Stomach (tissue), 9 donors: ENCODE data around the gene CHM. TPM values are rescaled to one million over a fixed set of nuclear protein-coding genes. Genes with fewer than 3 reads are reported as not detected.
A peak's percentile ranks its signal among the peaks of the same experiment; 100 is the strongest.

Experiments used
- DNase-seq, 2 donors: peaks; one replicate each; pipeline versions ENCODE4 v3.0.0 to v3.0.0-alpha.2; 2013 to 2019
- H3K27ac ChIP-seq, 5 donors: fragments of 200-600 bp in 4 of 5; sonication (generic) in 4 of 5; one replicate each; pipeline ENCODE4 v1.5.1; 2013 to 2019; ENCODE audit warnings: mild to moderate bottlenecking in 1 of 5, moderate library complexity in 1 of 5
- H3K27me3 ChIP-seq, 3 donors: fragments of 200-600 bp; sonication (generic); one replicate each; pipeline ENCODE4 v1.5.1; 2017 to 2019; ENCODE audit warnings: mixed run types in 1 of 3
- H3K36me3 ChIP-seq, 4 donors: fragments of 200-600 bp; sonication (generic); 1 replicate in 3 of 4; 2 replicates in 1 of 4; pipeline ENCODE4 v1.5.1; 2016 to 2019
- H3K4me1 ChIP-seq, 4 donors: fragments of 200-600 bp; sonication (generic); one replicate each; pipeline ENCODE4 v1.5.1; 2016 to 2019
- H3K4me3 ChIP-seq, 4 donors: fragments of 200-600 bp; sonication (generic) in 3 of 4; one replicate each; pipeline ENCODE4 v1.5.1; 2016 to 2019; ENCODE audit warnings: mild to moderate bottlenecking in 1 of 4
- H3K9me3 ChIP-seq, 4 donors: fragments of 200-600 bp; sonication (generic); one replicate each; pipeline ENCODE4 v1.5.1; 2016 to 2019
- CTCF ChIP-seq, 7 experiments: fragments of 450-650 bp in 4 of 7; fragments of 200-600 bp in 3 of 7; sonication (generic) in 3 of 7; IDR thresholded peaks; one replicate each; pipeline ENCODE4 v1.5.1; 2016 to 2019; ENCODE audit warnings: antibody characterized with exemption in 7 of 7, control low read depth in 2 of 7, mild to moderate bottlenecking in 1 of 7
- EP300 ChIP-seq: sonication (generic); formaldehyde crosslinking; IDR thresholded peaks from one replicate; pipeline ENCODE4 v1.6.1; 2017; ENCODE audit warnings: antibody characterized with exemption
- POLR2A ChIP-seq, 4 donors: fragments of 450-650 bp; IDR thresholded peaks; one replicate each; pipeline ENCODE4 v1.6.1; 2016; ENCODE audit warnings: antibody characterized with exemption in 4 of 4, control low read depth in 2 of 4, mild to moderate bottlenecking in 1 of 4, moderate library complexity in 1 of 4
- POLR2AphosphoS5 ChIP-seq, 3 donors: sonication (generic); formaldehyde crosslinking; IDR thresholded peaks; one replicate each; pipeline ENCODE4 v1.6.1; 2016; ENCODE audit warnings: antibody characterized with exemption in 3 of 3
- WGBS, 5 donors: extraction: QIAGEN DNeasy Blood & Tissue Kit in 3 of 5; methylation state at CpG; one replicate each; pipeline versions ENCODE4 v1.1.5 to v1.1.7; 2013 to 2018; 5-methylcytosine and 5-hydroxymethylcytosine counted together
- intact Hi-C: fragments of 100-400 bp; cut with DNase I; formaldehyde crosslinking; loops from one replicate; pipeline ENCODE4 v1.15.1; 2023; ENCODE audit warnings: low total_unique reads
- polyA plus RNA-seq, 3 donors: library from polyadenylated mRNA; stranded (reverse); fragments of 200-250 nt; gene quantifications; one replicate each; pipeline ENCODE4 v1.2.3, GENCODE V29; 2013
- small RNA-seq, 4 donors: library from RNA; depleted of rRNA; stranded (forward); fragments of <200 nt; gene quantifications; one replicate each; pipeline ENCODE3, GENCODE V24; 2016
- total RNA-seq, 5 donors: library from RNA; depleted of rRNA; stranded (reverse); fragments of >200 nt; gene quantifications; one replicate each; pipeline versions ENCODE4 v1.1.0 to v1.2.3, GENCODE V29; 2014 to 2016
- donor health status: healthy with polysubstance abuse.
- donor health status: Bipolar disorder and iron deficiency.
- donor health status: healthy.

Gene CHM
- total and polyA plus RNA-seq, 8 donors: 0.58 to 31.0 (median 9.1) TPM

- no peak overlapping the region for H3K27ac ChIP-seq
- no peaks in the 10 kb centered on the region for H3K4me1 ChIP-seq
- DNase-seq: peak; percentile 28 to 57
- no peaks in the 10 kb centered on the region for H3K36me3 ChIP-seq
- intact Hi-C loops: no loop called here
- H3K27me3 ChIP-seq: no peaks in the 10 kb centered on the region
- no peak overlapping the region for H3K4me3 ChIP-seq
- TF ChIP-seq CTCF (IDR thresholded peaks at IDR 0.05) (peak in 1 of 7 experiments; percentile 10), POLR2AphosphoS5 (IDR thresholded peaks at IDR 0.05) (no peak)
- 17 to 49% (median 25%) methylated on average over 3 of the region's 3 CpGs for WGBS, 5 donors
- peaks cover 0 to 5% (median 0%) of the 10 kb centered on the region in 4 donors for H3K9me3 ChIP-seq
Measured at GRCh38 chrX:85851418-85851817, 195.9 kb downstream of the CHM start.

GRCh38 chrX:85836868-85837267, 210.5 kb downstream of the CHM start:
- Histone ChIP-seq H3K4me1 (no peaks in the 10 kb centered on the region), H3K9me3 (no peaks in the 10 kb centered on the region), H3K27ac (no peak overlapping the region), H3K4me3 (no peak overlapping the region), H3K36me3 (no peaks in the 10 kb centered on the region), H3K27me3 (no peaks in the 10 kb centered on the region)
- no peak for DNase-seq
- intact Hi-C loops: no loop called here
- TF ChIP-seq EP300 (no peak), POLR2AphosphoS5 (IDR thresholded peaks at IDR 0.05) (no peak), POLR2A (IDR thresholded peaks at IDR 0.05) (no peak), CTCF (IDR thresholded peaks at IDR 0.05) (no peak)
- WGBS, 5 donors: 57 to 90% (median 72%) methylated on average over 2 of the region's 2 CpGs

GRCh38 chrX:85828771-85829170, 218.6 kb downstream of the CHM start:
- no peaks in the 10 kb centered on the region for H3K36me3 ChIP-seq

GRCh38 chrX:85815203-85815751, 232.1 kb downstream of the CHM start:
- H3K4me1 ChIP-seq: no peaks in the 10 kb centered on the region
- no peak overlapping the region for H3K27ac ChIP-seq
- no peak for DNase-seq
- WGBS, 5 donors: 54 to 74% (median 63%) methylated on average over 6 of the region's 6 CpGs
- H3K27me3 ChIP-seq: no peaks in the 10 kb centered on the region
- H3K36me3 ChIP-seq: no peaks in the 10 kb centered on the region
- peaks cover 3 to 36% (median 24%) of the 10 kb centered on the region in 4 donors for H3K9me3 ChIP-seq
- no peak for TF ChIP-seq POLR2A (IDR thresholded peaks at IDR 0.05)
- no peak for TF ChIP-seq POLR2AphosphoS5 (IDR thresholded peaks at IDR 0.05)
- TF ChIP-seq EP300: no peak
- no peak for TF ChIP-seq CTCF (IDR thresholded peaks at IDR 0.05)
- H3K4me3 ChIP-seq: no peak overlapping the region
- intact Hi-C loops: no loop called here

More at GRCh38 chrX:85828771-85829170, 218.6 kb downstream of the CHM start:
- no peaks in the 10 kb centered on the region for H3K9me3 ChIP-seq
- no peaks in the 10 kb centered on the region for H3K27me3 ChIP-seq
- H3K4me1 ChIP-seq: no peaks in the 10 kb centered on the region
- intact Hi-C loops: no loop called here
- H3K4me3 ChIP-seq: no peak overlapping the region
- TF ChIP-seq EP300 (no peak), POLR2AphosphoS5 (IDR thresholded peaks at IDR 0.05) (no peak), POLR2A (IDR thresholded peaks at IDR 0.05) (no peak), CTCF (IDR thresholded peaks at IDR 0.05) (no peak)
- WGBS, 5 donors: 27 to 61% (median 42%) methylated on average over 5 of the region's 5 CpGs
- H3K27ac ChIP-seq: no peak overlapping the region
- DNase-seq: peak in 1 of 2 donors; percentile 61

Small RNA genes lying within 50 kb of the gene (small RNA-seq; reads per million reads assigned to genes)
- gene AL022401.1 (0 reads per million in 4 donors), gene MIR361 (99.8 to 122 (median 112) reads per million in 4 donors), gene NDUFA5P7 (0 reads per million in 4 donors), gene RF00019 (0 reads per million in 4 donors)

Other genes with a start within 250 kb of the CHM start
- 1 to 10 TPM in 1 of 5 donors, under 1 TPM in 1, not detected in 3; 0.72 to 6.1 TPM for gene DACH2, start 100.9 kb upstream of the CHM start, total RNA-seq
- under 1 TPM; 0.10 to 0.25 (median 0.15) TPM for gene DACH2, start 100.9 kb upstream of the CHM start, polyA plus RNA-seq